Gastrocnemius medialis (tissue), 4 donors: ENCODE results near the gene BTF3L4. TPM values are rescaled to one million over a fixed set of nuclear protein-coding genes. Genes with fewer than 3 reads are reported as not detected.
"Not testable (repeated sequence)": the region's sequence is repeated elsewhere in the genome, so short reads cannot be mapped to it uniquely, and the experiment has no call there.

ENCODE experiments used
- ATAC-seq, 2 donors: fragments of 150-250 bp; one replicate each; pipeline ENCODE4 v1.9.1; 2016
- DNase-seq, 2 donors: peaks; one replicate each; pipeline ENCODE4 v3.0.0-alpha.2; 2019
- H3K27ac ChIP-seq, 4 donors: fragments of 200-600 bp; sonication (generic); 1 replicate in 1 of 4; 2 replicates in 3 of 4; pipeline ENCODE4 v1.5.1; 2016 to 2018; ENCODE audit warnings: mild to moderate bottlenecking in 2 of 4, moderate library complexity in 1 of 4
- H3K27me3 ChIP-seq, 3 donors: fragments of 200-600 bp; sonication (generic) in 2 of 3; 1 replicate in 1 of 3; 2 replicates in 2 of 3; pipeline versions ENCODE4 v1.5.1 to v1.6.0; 2016 to 2019; ENCODE audit warnings: mild to moderate bottlenecking in 1 of 3, moderate library complexity in 1 of 3
- H3K36me3 ChIP-seq, 2 donors: fragments of 200-600 bp; sonication (generic) in 1 of 2; one replicate each; pipeline ENCODE4 v1.5.1; 2017 to 2018
- H3K4me1 ChIP-seq, 2 donors: fragments of 200-600 bp; sonication (generic) in 1 of 2; one replicate each; pipeline ENCODE4 v1.5.1; 2016 to 2017; ENCODE audit warnings: mild to moderate bottlenecking in 2 of 2
- H3K4me3 ChIP-seq, 4 donors: fragments of 200-600 bp; sonication (generic) in 3 of 4; 1 replicate in 1 of 4; 2 replicates in 3 of 4; pipeline ENCODE4 v1.5.1; 2016 to 2019; ENCODE audit warnings: mild to moderate bottlenecking in 2 of 4
- H3K9me3 ChIP-seq, 3 donors: fragments of 200-600 bp; sonication (generic) in 2 of 3; 1 replicate in 1 of 3; 2 replicates in 2 of 3; pipeline ENCODE4 v1.5.1; 2016 to 2019
- CTCF ChIP-seq, 5 experiments: fragments of 450-650 bp in 3 of 5; fragments of 200-600 bp in 2 of 5; sonication (generic) in 2 of 5; IDR thresholded peaks in 4 of 5; conservative IDR thresholded peaks in 1 of 5; 1 replicate in 4 of 5; 2 replicates in 1 of 5; pipeline ENCODE4 v1.5.1; 2016 to 2019; ENCODE audit warnings: antibody characterized with exemption in 5 of 5, mild to moderate bottlenecking in 3 of 5, moderate library complexity in 3 of 5
- POLR2A ChIP-seq, 2 donors: fragments of 450-650 bp; IDR thresholded peaks; one replicate each; pipeline ENCODE4 v1.6.1; 2017; ENCODE audit warnings: antibody characterized with exemption in 2 of 2, mild to moderate bottlenecking in 2 of 2, moderate library complexity in 2 of 2
- in situ Hi-C, 4 donors: fragments of 200-750 bp; cut with MboI; loops; one replicate each; pipeline versions ENCODE4 v1.15.0 to v1.8.0; 2017; ENCODE audit warnings: low sequenced_read_pairs in 4 of 4
- intact Hi-C: fragments of 100-400 bp; cut with DNase I; formaldehyde crosslinking; loops from one replicate; pipeline ENCODE4 v1.15.1; 2023; ENCODE audit warnings: low total_unique reads
- total RNA-seq, 4 donors: library from RNA; depleted of rRNA; stranded (reverse); fragments of >200 nt; gene quantifications; one replicate each; pipeline versions ENCODE4 v1.1.0 to v1.2.3, GENCODE V29; 2016

Gene BTF3L4
- total RNA-seq, 4 donors from 2014 or later = 68.4 to 92.9 (median 72.4) TPM

- in situ Hi-C loops = no loop called here
- DNase-seq (no peak), ATAC-seq (no peak)
- intact Hi-C loops = no loop called here
- Histone ChIP-seq H3K9me3 (no peaks in the 10 kb centered on the region), H3K4me1 (peaks cover 0 to under 1% of the 10 kb centered on the region in 2 donors), H3K27me3 (no peaks in the 10 kb centered on the region), H3K27ac (no peak overlapping the region), H3K36me3 (peaks cover 5 to 33% of the 10 kb centered on the region in 2 donors), H3K4me3 (no peak overlapping the region)
- TF ChIP-seq POLR2A (IDR thresholded peaks at IDR 0.05) = no peak
- no peak for TF ChIP-seq CTCF (IDR thresholded peaks at IDR 0.05 in 4 of 5, conservative IDR thresholded peaks at IDR 0.05 in 1 of 5)
Observed at GRCh38 chr1:52026278-52026677, 29.8 kb upstream of the BTF3L4 start.

- H3K4me1 ChIP-seq = peaks cover 12 to 16% of the 10 kb centered on the region in 2 donors
- DNase-seq = no peak
- no peak for ATAC-seq
- no peaks in the 10 kb centered on the region for H3K9me3 ChIP-seq
- H3K4me3 ChIP-seq = no peak overlapping the region
- no peak overlapping the region for H3K27ac ChIP-seq
- in situ Hi-C loops (no loop called here), intact Hi-C loops (no loop called here)
- H3K36me3 ChIP-seq = peaks cover 5 to 17% of the 10 kb centered on the region in 2 donors
- H3K27me3 ChIP-seq = no peaks in the 10 kb centered on the region
- TF ChIP-seq POLR2A (IDR thresholded peaks at IDR 0.05) = no peak
- TF ChIP-seq CTCF (IDR thresholded peaks at IDR 0.05 in 4 of 5, conservative IDR thresholded peaks at IDR 0.05 in 1 of 5) = no peak
Observed at GRCh38 chr1:52028328-52028727, 27.8 kb upstream of the BTF3L4 start.

- H3K27me3 ChIP-seq, in situ Hi-C loops, intact Hi-C loops, ATAC-seq, H3K9me3 ChIP-seq, H3K27ac ChIP-seq, H3K4me3 ChIP-seq, DNase-seq: not testable (repeated sequence)
- peaks cover 12 to 16% of the 10 kb centered on the region in 2 donors for H3K4me1 ChIP-seq
- peaks cover 3 to 12% of the 10 kb centered on the region in 2 donors for H3K36me3 ChIP-seq
Observed at GRCh38 chr1:52028839-52029238, 27.3 kb upstream of the BTF3L4 start.

GRCh38 chr1:52032124-52032784 lies 23.8 kb upstream of the BTF3L4 start:
- no peaks in the 10 kb centered on the region for H3K27me3 ChIP-seq
- TF ChIP-seq CTCF (IDR thresholded peaks at IDR 0.05 in 4 of 5, conservative IDR thresholded peaks at IDR 0.05 in 1 of 5) (no peak), POLR2A (IDR thresholded peaks at IDR 0.05) (no peak)
- no peaks in the 10 kb centered on the region for H3K36me3 ChIP-seq
- intact Hi-C loops = no loop called here
- DNase-seq (no peak), ATAC-seq (no peak)
- H3K4me1 ChIP-seq = peaks cover 15 to 16% of the 10 kb centered on the region in 2 donors
- H3K27ac ChIP-seq = peak overlapping the region in 3 of 4 donors; percentile 79 to 88 (median 87)
- no peaks in the 10 kb centered on the region for H3K9me3 ChIP-seq
- in situ Hi-C loops = no loop called here
- H3K4me3 ChIP-seq = peak overlapping the region; percentile 80 to 95 (median 86)

- Histone ChIP-seq H3K27ac (peak overlapping the region; percentile 79 to 88 (median 88)), H3K9me3 (no peaks in the 10 kb centered on the region), H3K36me3 (no peaks in the 10 kb centered on the region), H3K4me1 (peaks cover 15 to 16% of the 10 kb centered on the region in 2 donors), H3K4me3 (peak overlapping the region; percentile 80 to 95 (median 86)), H3K27me3 (no peaks in the 10 kb centered on the region)
- TF ChIP-seq POLR2A (IDR thresholded peaks at IDR 0.05) = peak in 1 of 2 donors; percentile 10
- no peak for TF ChIP-seq CTCF (IDR thresholded peaks at IDR 0.05 in 4 of 5, conservative IDR thresholded peaks at IDR 0.05 in 1 of 5)
- in situ Hi-C loops = no loop called here
- ATAC-seq (peak; percentile 47 to 53), DNase-seq (peak in 1 of 2 donors; percentile 18)
- intact Hi-C loops = loop anchor here (1.0 kb wide), 1 partner anchor 23 kb away; the partner anchor contains the start of gene TXNDC12
Observed at GRCh38 chr1:52032785-52033131, 23.3 kb upstream of the BTF3L4 start.
